NOMO-1 (cell line): Measurements from ENCODE around the gene MBTPS2.
A peak's percentile ranks its signal among the peaks of the same experiment; 100 is the strongest.
"Not testable (repeated sequence)": the region's sequence is repeated elsewhere in the genome, so short reads cannot be mapped to it uniquely, and the experiment has no call there.

Experiments used
- DNase-seq, 2 experiments: peaks; one replicate each; lab custom pipeline; 2025; ENCODE audit not compliant: unreplicated experiment in 2 of 2; lab: John Stamatoyannopoulos, UW

Gene MBTPS2

GRCh38 chrX:21839334-21840192 is at the start of gene MBTPS2:
TSS of gene MBTPS2 (plus strand) at chrX:21839617. CDS start at chrX:21839735, 118 bp downstream.
- DNase-seq: peak; percentile 49 to 71

GRCh38 chrX:21798677-21799219 is 40.7 kb upstream of the MBTPS2 start:
- DNase-seq: no peak

GRCh38 chrX:21799767-21800166 is 39.6 kb upstream of the MBTPS2 start:
- DNase-seq: peak; percentile 40 to 43

- DNase-seq: peak in 1 of 2 experiments; percentile 5
These were observed 39.1 kb upstream of the MBTPS2 start for GRCh38 chrX:21800344-21800770.

GRCh38 chrX:21802054-21802670 is 37.3 kb upstream of the MBTPS2 start:
- no peak for DNase-seq

GRCh38 chrX:21802839-21803238 is 36.6 kb upstream of the MBTPS2 start:
- DNase-seq: no peak

DNA sequence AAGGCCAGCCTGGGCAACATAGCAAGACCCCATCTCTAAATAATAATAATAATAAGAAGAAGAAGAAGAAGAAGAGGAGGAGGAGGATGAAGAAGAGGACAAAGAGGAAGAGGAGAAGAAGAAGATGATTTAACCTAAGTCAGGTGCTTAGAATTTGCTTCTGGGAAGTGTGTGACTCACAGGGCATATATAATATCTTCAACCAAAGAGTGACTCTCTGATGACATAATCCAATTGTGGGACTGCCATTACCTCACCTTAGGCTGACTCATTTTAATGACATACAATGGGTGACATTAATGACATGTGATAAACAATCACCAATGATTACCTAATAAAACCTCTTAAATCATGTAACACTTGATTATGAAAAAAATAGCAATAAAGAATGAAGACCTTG is 32.7 kb upstream of the MBTPS2 start:
- no peak for DNase-seq

- no peak for DNase-seq
These were observed 27.6 kb upstream of the MBTPS2 start for GRCh38 chrX:21811832-21812231.

GRCh38 chrX:21812628-21813027 is 26.8 kb upstream of the MBTPS2 start:
- DNase-seq: no peak

- no peak for DNase-seq
These were observed 25.6 kb upstream of the MBTPS2 start for GRCh38 chrX:21813612-21814368.

- no peak for DNase-seq
These were observed 23.3 kb upstream of the MBTPS2 start for GRCh38 chrX:21816136-21816535.

- not testable (repeated sequence) for DNase-seq
These were observed 19.2 kb upstream of the MBTPS2 start for GRCh38 chrX:21820170-21820569.

DNA sequence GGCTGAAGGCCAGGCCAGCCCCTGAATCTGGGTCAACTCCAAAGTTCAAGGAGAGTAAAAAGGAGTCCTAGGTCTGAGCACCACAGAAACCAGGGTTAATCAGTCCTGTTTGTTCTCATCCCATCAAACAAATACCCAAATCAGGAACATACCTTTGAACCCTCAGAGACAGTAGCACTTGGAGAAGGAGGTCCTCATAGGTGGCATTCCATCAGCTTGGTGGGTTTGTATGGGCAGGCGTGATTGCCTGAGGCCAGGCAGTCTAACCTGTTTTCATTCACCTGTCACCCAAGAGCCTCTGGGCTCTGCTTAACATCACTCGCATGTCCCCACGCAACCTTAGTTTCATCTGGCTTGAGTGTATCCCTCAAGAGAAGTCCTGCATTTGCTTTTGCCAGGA is 17.5 kb upstream of the MBTPS2 start:
- no peak for DNase-seq

- no peak for DNase-seq
These were observed 7.9 kb upstream of the MBTPS2 start for GRCh38 chrX:21831496-21831895.

GRCh38 chrX:21837056-21837455 is 2.4 kb upstream of the MBTPS2 start:
- DNase-seq: no peak

DNA sequence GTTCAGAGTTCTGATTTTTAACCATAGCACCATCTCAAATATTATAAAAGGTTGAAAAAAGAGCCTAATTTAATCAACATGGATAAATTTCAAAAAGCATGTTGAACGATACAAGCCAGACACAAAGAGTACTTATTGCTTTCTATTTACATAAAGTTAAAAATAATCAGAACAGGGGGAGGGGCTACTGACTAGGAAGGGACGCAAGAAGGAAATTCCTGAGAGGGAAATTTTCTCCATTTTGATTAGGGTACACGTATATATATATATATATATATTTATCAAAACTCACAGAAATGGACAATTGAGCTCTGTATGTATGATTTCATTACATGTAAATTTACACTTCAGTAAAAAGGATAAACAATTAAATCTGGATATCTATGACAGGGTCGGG is 482 bp upstream of the MBTPS2 start:
- DNase-seq: peak in 1 of 2 experiments; percentile 33

- peak in 1 of 2 experiments; percentile 5 for DNase-seq
These were observed 752 bp downstream of the MBTPS2 start for GRCh38 chrX:21840193-21840545.

- DNase-seq: no peak
These were observed 3.8 kb downstream of the MBTPS2 start for GRCh38 chrX:21843179-21843578.

GRCh38 chrX:21845096-21845495 is 5.7 kb downstream of the MBTPS2 start:
- DNase-seq: no peak

DNA sequence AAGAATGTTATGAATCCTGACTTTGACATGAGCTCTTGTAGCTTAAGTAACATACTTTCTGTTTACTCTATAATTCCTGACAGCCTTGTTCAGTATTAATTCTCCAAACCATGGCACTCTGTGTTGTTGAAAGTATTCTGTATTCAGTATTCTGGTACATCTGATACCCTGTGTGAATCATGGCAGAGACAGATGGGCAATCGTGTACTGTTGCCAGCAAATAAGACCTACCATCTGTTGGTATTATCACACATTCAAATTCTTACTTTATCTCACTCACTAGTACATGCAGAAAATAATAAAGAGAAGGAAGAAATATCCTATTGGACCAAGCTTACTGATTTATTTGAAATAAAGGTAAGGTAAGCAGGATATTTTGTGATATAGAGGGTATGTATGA is 7.9 kb downstream of the MBTPS2 start:
- no peak for DNase-seq

GRCh38 chrX:21853578-21853977 is 14.2 kb downstream of the MBTPS2 start:
- DNase-seq: no peak
